Gastrocnemius medialis (tissue), 4 donors: Measurements from ENCODE around the gene PAX6.

Source experiments
- POLR2A ChIP-seq, 2 donors: fragments of 450-650 bp; IDR thresholded peaks; one replicate each; pipeline ENCODE4 v1.6.1; 2017; ENCODE audit warnings: antibody characterized with exemption in 2 of 2, mild to moderate bottlenecking in 2 of 2, moderate library complexity in 2 of 2
- TF ChIP-seq, protein P1 (sequence below), 5 experiments: fragments of 450-650 bp in 3 of 5; fragments of 200-600 bp in 2 of 5; sonication (generic) in 2 of 5; IDR thresholded peaks in 4 of 5; conservative IDR thresholded peaks in 1 of 5; 1 replicate in 4 of 5; 2 replicates in 1 of 5; pipeline ENCODE4 v1.5.1; 2016 to 2019; ENCODE audit warnings: antibody characterized with exemption in 5 of 5, mild to moderate bottlenecking in 3 of 5, moderate library complexity in 3 of 5

DNA sequence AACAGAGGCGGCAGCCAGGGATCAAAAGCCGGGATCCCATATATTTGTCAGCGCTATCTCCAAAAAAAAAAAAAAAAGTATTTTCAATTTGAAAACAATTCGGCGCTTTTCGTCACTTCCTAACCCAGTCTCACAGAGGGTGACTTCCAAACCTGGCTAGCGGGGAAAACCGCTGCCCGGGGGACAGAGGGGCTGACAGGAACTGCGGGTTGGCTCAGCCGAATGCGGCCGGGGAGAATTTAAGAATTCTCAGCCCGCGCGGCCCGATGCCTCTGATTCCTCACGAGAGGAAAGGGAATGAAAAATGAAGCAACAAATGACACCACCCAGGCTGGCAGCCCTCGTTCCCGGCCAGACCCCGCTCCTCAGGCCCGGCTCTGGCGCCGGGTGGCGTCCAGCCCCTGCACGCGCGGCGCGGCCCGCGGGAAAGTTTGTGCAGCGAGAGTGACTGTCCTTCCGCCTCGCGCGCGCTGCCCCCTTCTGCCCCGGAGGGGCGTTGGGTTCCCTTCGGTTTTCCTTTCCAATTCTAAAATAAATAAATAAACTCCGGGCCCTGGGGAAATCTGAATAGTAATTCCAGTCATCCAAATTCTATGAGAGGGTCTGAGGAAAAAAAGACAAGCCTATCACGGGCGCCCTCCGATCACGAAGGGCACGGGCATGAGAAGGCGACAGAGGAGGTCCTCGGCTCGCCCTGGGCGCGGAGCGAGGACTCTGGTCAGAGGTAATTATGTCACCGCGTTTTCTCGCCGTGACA, 4.8 kb upstream of the PAX6 start:
- TF ChIP-seq, protein P1, sequence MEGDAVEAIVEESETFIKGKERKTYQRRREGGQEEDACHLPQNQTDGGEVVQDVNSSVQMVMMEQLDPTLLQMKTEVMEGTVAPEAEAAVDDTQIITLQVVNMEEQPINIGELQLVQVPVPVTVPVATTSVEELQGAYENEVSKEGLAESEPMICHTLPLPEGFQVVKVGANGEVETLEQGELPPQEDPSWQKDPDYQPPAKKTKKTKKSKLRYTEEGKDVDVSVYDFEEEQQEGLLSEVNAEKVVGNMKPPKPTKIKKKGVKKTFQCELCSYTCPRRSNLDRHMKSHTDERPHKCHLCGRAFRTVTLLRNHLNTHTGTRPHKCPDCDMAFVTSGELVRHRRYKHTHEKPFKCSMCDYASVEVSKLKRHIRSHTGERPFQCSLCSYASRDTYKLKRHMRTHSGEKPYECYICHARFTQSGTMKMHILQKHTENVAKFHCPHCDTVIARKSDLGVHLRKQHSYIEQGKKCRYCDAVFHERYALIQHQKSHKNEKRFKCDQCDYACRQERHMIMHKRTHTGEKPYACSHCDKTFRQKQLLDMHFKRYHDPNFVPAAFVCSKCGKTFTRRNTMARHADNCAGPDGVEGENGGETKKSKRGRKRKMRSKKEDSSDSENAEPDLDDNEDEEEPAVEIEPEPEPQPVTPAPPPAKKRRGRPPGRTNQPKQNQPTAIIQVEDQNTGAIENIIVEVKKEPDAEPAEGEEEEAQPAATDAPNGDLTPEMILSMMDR (IDR thresholded peaks at IDR 0.05 in 4 of 5, conservative IDR thresholded peaks at IDR 0.05 in 1 of 5) = no peak
- TF ChIP-seq POLR2A (IDR thresholded peaks at IDR 0.05) = no peak
